GM19238 (cell line): Measurements from ENCODE around the gene PRG2.
"Not testable (repeated sequence)": the region's sequence is repeated elsewhere in the genome, so short reads cannot be mapped to it uniquely, and the experiment has no call there.

Experiments
- DNase-seq: peaks from one replicate; pipeline ENCODE4 v3.0.0; 2011; ENCODE audit warnings: low spot score; ENCODE audit not compliant: insufficient read length

PRG2 gene

GRCh38 chr11:57348636-57349313 lies 41.7 kb downstream of the PRG2 start:
- DNase-seq = no peak

GRCh38 chr11:57348052-57348451 lies 42.4 kb downstream of the PRG2 start:
- DNase-seq = no peak

- no peak for DNase-seq
Observed at GRCh38 chr11:57347336-57347735, 43.1 kb downstream of the PRG2 start.

- peak; percentile 61 for DNase-seq
Observed at GRCh38 chr11:57345555-57346211, 44.8 kb downstream of the PRG2 start.

GRCh38 chr11:57344826-57345225 lies 45.6 kb downstream of the PRG2 start:
- DNase-seq = no peak

- no peak for DNase-seq
Observed at GRCh38 chr11:57343825-57344224, 46.6 kb downstream of the PRG2 start.

- DNase-seq = no peak
Observed at GRCh38 chr11:57342702-57343101, 47.7 kb downstream of the PRG2 start.

GRCh38 chr11:57341250-57341808 lies 49.1 kb downstream of the PRG2 start:
- no peak for DNase-seq

GRCh38 chr11:57340039-57340615 lies 50.3 kb downstream of the PRG2 start:
- DNase-seq = no peak

GRCh38 chr11:57339328-57339727 lies 51.1 kb downstream of the PRG2 start:
- DNase-seq = no peak

- DNase-seq = no peak
Observed at GRCh38 chr11:57338142-57338541, 52.3 kb downstream of the PRG2 start, which contains the start of gene P2RX3. Gene P2RX3 (plus strand): TSS chr11:57338352. CDS start chr11:57338551, 199 bp downstream.

- not testable (repeated sequence) for DNase-seq
Observed at GRCh38 chr11:57336856-57337255, 53.6 kb downstream of the PRG2 start.
